Astrocyte (in vitro differentiated cells and primary cell): ENCODE measurements around the gene TDRD12. TPM values are rescaled to one million over a fixed set of nuclear protein-coding genes. Genes with fewer than 3 reads are reported as not detected.

Experiments
- DNase-seq: peaks from one replicate; pipeline ENCODE4 v3.0.0-alpha.2; 2010; ENCODE audit warnings: low read depth
- FAIRE-seq: peaks from 2 replicates; lab custom pipeline; 2011; peaks lifted over from hg19 to GRCh38; lab: Jason Lieb, UNC
- H2AFZ ChIP-seq: 2 replicates; pipeline ENCODE4 v1.6.0; 2012; ENCODE audit warnings: low read depth, low read length, inconsistent platforms
- H3K27ac ChIP-seq: 2 replicates; pipeline ENCODE4 v1.5.1; 2011; ENCODE audit warnings: low read depth, low read length, inconsistent platforms
- H3K27me3 ChIP-seq: 2 replicates; pipeline ENCODE4 v1.6.0; 2011; ENCODE audit warnings: low read length, inconsistent platforms; ENCODE audit not compliant: insufficient read depth
- H3K36me3 ChIP-seq: 2 replicates; pipeline ENCODE4 v1.5.1; 2011; ENCODE audit warnings: low read length, inconsistent platforms; ENCODE audit not compliant: insufficient read depth
- H3K4me1 ChIP-seq: 2 replicates; pipeline ENCODE4 v1.5.1; 2011; ENCODE audit warnings: low read length, inconsistent platforms; ENCODE audit not compliant: insufficient read depth
- H3K4me2 ChIP-seq: 2 replicates; pipeline ENCODE4 v1.6.0; 2012; ENCODE audit warnings: low read length, inconsistent platforms
- H3K4me3 ChIP-seq: 2 replicates; pipeline ENCODE4 v1.5.1; 2011; ENCODE audit warnings: low read depth, mild to moderate bottlenecking, low read length, inconsistent platforms; ENCODE audit not compliant: insufficient read depth
- H3K79me2 ChIP-seq: 2 replicates; pipeline ENCODE4 v1.6.0; 2012; ENCODE audit warnings: mild to moderate bottlenecking, low read length, inconsistent platforms; ENCODE audit not compliant: insufficient read depth
- H3K9ac ChIP-seq: 2 replicates; pipeline ENCODE4 v1.6.0; 2012; ENCODE audit warnings: mild to moderate bottlenecking, low read length, inconsistent platforms
- H3K9me3 ChIP-seq: 2 replicates; pipeline ENCODE4 v1.5.1; 2012; ENCODE audit warnings: low read depth, mild to moderate bottlenecking, low read length, inconsistent platforms; ENCODE audit not compliant: insufficient read depth
- H4K20me1 ChIP-seq: 2 replicates; pipeline ENCODE4 v1.6.0; 2012; ENCODE audit warnings: low read length, inconsistent platforms; ENCODE audit not compliant: insufficient read depth
- H3K27ac Mint-ChIP-seq: one replicate; pipeline ENCODE4 v1.8.0; 2021; ENCODE audit warnings: mild to moderate bottlenecking, mixed read lengths; ENCODE audit not compliant: unreplicated experiment
- H3K27me3 Mint-ChIP-seq: one replicate; pipeline ENCODE4 v1.8.0; 2021; ENCODE audit warnings: low read depth, mixed read lengths; ENCODE audit not compliant: unreplicated experiment
- H3K36me3 Mint-ChIP-seq: one replicate; pipeline ENCODE4 v1.8.0; 2021; ENCODE audit warnings: low read depth, mixed read lengths; ENCODE audit not compliant: unreplicated experiment
- H3K4me1 Mint-ChIP-seq: one replicate; pipeline ENCODE4 v1.8.0; 2021; ENCODE audit warnings: low read depth, mixed read lengths; ENCODE audit not compliant: unreplicated experiment
- H3K4me3 Mint-ChIP-seq: one replicate; pipeline ENCODE4 v1.8.0; 2021; ENCODE audit warnings: mild to moderate bottlenecking, moderate library complexity, mixed read lengths; ENCODE audit not compliant: unreplicated experiment
- H3K9me3 Mint-ChIP-seq: one replicate; pipeline ENCODE4 v1.8.0; 2021; ENCODE audit warnings: mild to moderate bottlenecking, mixed read lengths; ENCODE audit not compliant: unreplicated experiment
- EZH2 ChIP-seq: IDR thresholded peaks from 2 replicates; pipeline ENCODE4 v1.6.1; 2012; ENCODE audit warnings: mild to moderate bottlenecking, low read length, inconsistent platforms; ENCODE audit not compliant: insufficient read depth
- total RNA-seq: library from RNA; stranded (reverse); gene quantifications from 2 replicates; pipeline ENCODE4 v1.2.1, GENCODE V29; 2021
- TF ChIP-seq, protein P1 (sequence below): IDR thresholded peaks from 2 replicates; pipeline ENCODE4 v1.5.1; 2011; ENCODE audit warnings: low read depth, mild to moderate bottlenecking, inconsistent platforms, low read length, moderate library complexity; ENCODE audit not compliant: insufficient read depth

Gene TDRD12
- total RNA-seq, 1 donor from 2014 or later = not detected

DNA sequence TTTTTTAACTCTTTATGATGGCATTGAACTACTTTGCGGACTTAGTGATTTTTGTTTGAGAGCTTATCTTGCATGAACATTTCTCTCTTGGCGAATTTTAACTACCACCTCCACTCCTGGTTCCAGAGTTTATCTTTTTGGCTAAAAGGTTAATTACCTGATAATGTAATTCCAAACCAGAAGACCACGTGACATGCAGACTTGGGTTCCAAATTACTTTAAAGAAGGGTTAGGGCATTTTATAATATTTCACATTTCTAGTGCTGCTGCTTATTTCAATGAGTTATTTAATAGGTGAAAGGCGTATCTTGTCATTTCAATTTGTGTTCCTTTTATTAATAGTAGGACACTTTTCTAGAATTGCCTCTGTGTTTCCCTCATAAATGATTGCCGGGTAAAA, 52.0 kb downstream of the TDRD12 start:
- Histone ChIP-seq H3K27ac (no peak overlapping the region), H3K79me2 (no peaks in the 10 kb centered on the region), H3K4me3 (no peak overlapping the region), H2AFZ (no peak overlapping the region), H3K36me3 (no peaks in the 10 kb centered on the region), H3K27me3 (no peaks in the 10 kb centered on the region), H3K4me2 (no peak overlapping the region), H3K4me1 (no peaks in the 10 kb centered on the region), H3K9me3 (no peaks in the 10 kb centered on the region), H3K9ac (no peak overlapping the region), H4K20me1 (no peaks in the 10 kb centered on the region)
- H3K4me1 Mint-ChIP-seq = no peaks in the 10 kb centered on the region
- no peak for FAIRE-seq
- H3K27ac Mint-ChIP-seq = no peak overlapping the region
- no peaks in the 10 kb centered on the region for H3K9me3 Mint-ChIP-seq
- H3K36me3 Mint-ChIP-seq = no peaks in the 10 kb centered on the region
- DNase-seq = no peak
- H3K4me3 Mint-ChIP-seq = no peak overlapping the region
- peaks cover 10% of the 10 kb centered on the region for H3K27me3 Mint-ChIP-seq
- no peak for TF ChIP-seq EZH2
- TF ChIP-seq, protein P1, sequence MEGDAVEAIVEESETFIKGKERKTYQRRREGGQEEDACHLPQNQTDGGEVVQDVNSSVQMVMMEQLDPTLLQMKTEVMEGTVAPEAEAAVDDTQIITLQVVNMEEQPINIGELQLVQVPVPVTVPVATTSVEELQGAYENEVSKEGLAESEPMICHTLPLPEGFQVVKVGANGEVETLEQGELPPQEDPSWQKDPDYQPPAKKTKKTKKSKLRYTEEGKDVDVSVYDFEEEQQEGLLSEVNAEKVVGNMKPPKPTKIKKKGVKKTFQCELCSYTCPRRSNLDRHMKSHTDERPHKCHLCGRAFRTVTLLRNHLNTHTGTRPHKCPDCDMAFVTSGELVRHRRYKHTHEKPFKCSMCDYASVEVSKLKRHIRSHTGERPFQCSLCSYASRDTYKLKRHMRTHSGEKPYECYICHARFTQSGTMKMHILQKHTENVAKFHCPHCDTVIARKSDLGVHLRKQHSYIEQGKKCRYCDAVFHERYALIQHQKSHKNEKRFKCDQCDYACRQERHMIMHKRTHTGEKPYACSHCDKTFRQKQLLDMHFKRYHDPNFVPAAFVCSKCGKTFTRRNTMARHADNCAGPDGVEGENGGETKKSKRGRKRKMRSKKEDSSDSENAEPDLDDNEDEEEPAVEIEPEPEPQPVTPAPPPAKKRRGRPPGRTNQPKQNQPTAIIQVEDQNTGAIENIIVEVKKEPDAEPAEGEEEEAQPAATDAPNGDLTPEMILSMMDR = no peak

- Mint-ChIP-seq H3K27ac (no peak overlapping the region), H3K27me3 (peaks cover 11% of the 10 kb centered on the region), H3K4me3 (no peak overlapping the region), H3K36me3 (no peaks in the 10 kb centered on the region), H3K9me3 (no peaks in the 10 kb centered on the region), H3K4me1 (no peaks in the 10 kb centered on the region)
- Histone ChIP-seq H3K4me1 (no peaks in the 10 kb centered on the region), H3K9me3 (no peaks in the 10 kb centered on the region), H2AFZ (no peak overlapping the region), H4K20me1 (no peaks in the 10 kb centered on the region), H3K36me3 (no peaks in the 10 kb centered on the region), H3K4me3 (no peak overlapping the region), H3K79me2 (no peaks in the 10 kb centered on the region), H3K4me2 (no peak overlapping the region), H3K27me3 (no peaks in the 10 kb centered on the region), H3K9ac (no peak overlapping the region), H3K27ac (no peak overlapping the region)
- no peak for DNase-seq
- FAIRE-seq = no peak
- no peak for TF ChIP-seq EZH2
- TF ChIP-seq, protein P1 = no peak
Measured at GRCh38 chr19:32773126-32773525, 53.6 kb downstream of the TDRD12 start.

GRCh38 chr19:32779082-32779481, 59.5 kb downstream of the TDRD12 start:
- no peak overlapping the region for H3K27ac Mint-ChIP-seq
- no peak for TF ChIP-seq EZH2
- TF ChIP-seq, protein P1 = no peak

More at GRCh38 chr19:32779082-32779481, 59.5 kb downstream of the TDRD12 start:
- H3K9ac ChIP-seq = no peak overlapping the region
- no peak overlapping the region for H3K4me3 ChIP-seq
- no peaks in the 10 kb centered on the region for H3K27me3 ChIP-seq
- H2AFZ ChIP-seq = no peak overlapping the region
- DNase-seq = no peak
- Mint-ChIP-seq H3K4me3 (no peak overlapping the region), H3K9me3 (peaks cover 20% of the 10 kb centered on the region), H3K27me3 (peaks cover 10% of the 10 kb centered on the region), H3K36me3 (peaks cover 2% of the 10 kb centered on the region), H3K4me1 (no peaks in the 10 kb centered on the region)
- H4K20me1 ChIP-seq = no peaks in the 10 kb centered on the region
- peaks cover 2% of the 10 kb centered on the region for H3K9me3 ChIP-seq
- H3K4me2 ChIP-seq = no peak overlapping the region
- no peak for FAIRE-seq
- H3K36me3 ChIP-seq = no peaks in the 10 kb centered on the region
- no peak overlapping the region for H3K27ac ChIP-seq
- H3K79me2 ChIP-seq = no peaks in the 10 kb centered on the region
- no peaks in the 10 kb centered on the region for H3K4me1 ChIP-seq
